CD4-positive, alpha-beta T cell treated with Interleukin-6 for 4 hours (primary cell): ENCODE results near the gene STRBP.
"Not testable (repeated sequence)": the region's sequence is repeated elsewhere in the genome, so short reads cannot be mapped to it uniquely, and the experiment has no call there.

Experiments
- DNase-seq: peaks from one replicate; pipeline ENCODE4 v3.0.0-alpha.2; 2020; ENCODE audit warnings: mixed read lengths

The STRBP gene

GRCh38 chr9:123282362-123283047 lies 14.1 kb upstream of the STRBP start:
- DNase-seq: no peak

- no peak for DNase-seq
Measured at GRCh38 chr9:123281659-123282350, 13.4 kb upstream of the STRBP start.

GRCh38 chr9:123278879-123279493 lies 10.6 kb upstream of the STRBP start:
- DNase-seq: not testable (repeated sequence)

GRCh38 chr9:123278361-123278760 lies 10.0 kb upstream of the STRBP start:
- no peak for DNase-seq

GRCh38 chr9:123276551-123276950 lies 8.2 kb upstream of the STRBP start:
- DNase-seq: no peak

GRCh38 chr9:123271133-123271532 lies 2.7 kb upstream of the STRBP start:
- not testable (repeated sequence) for DNase-seq

GRCh38 chr9:123269281-123269680 lies 895 bp upstream of the STRBP start:
- peak; percentile 6 for DNase-seq

- DNase-seq: no peak
Measured at GRCh38 chr9:123268199-123268464, 254 bp downstream of the STRBP start.

- peak; percentile 30 for DNase-seq
Measured at GRCh38 chr9:123267481-123268198, 746 bp downstream of the STRBP start.

- DNase-seq: no peak
Measured at GRCh38 chr9:123266655-123267399, 1.6 kb downstream of the STRBP start.

GRCh38 chr9:123265833-123266232 lies 2.6 kb downstream of the STRBP start:
- DNase-seq: no peak

- DNase-seq: no peak
Measured at GRCh38 chr9:123263227-123263626, 5.2 kb downstream of the STRBP start.

GRCh38 chr9:123262338-123262737 lies 6.0 kb downstream of the STRBP start:
- no peak for DNase-seq

GRCh38 chr9:123261006-123261677 lies 7.2 kb downstream of the STRBP start:
- DNase-seq: no peak

- no peak for DNase-seq
Measured at GRCh38 chr9:123260340-123260739, 8.0 kb downstream of the STRBP start.

- DNase-seq: no peak
Measured at GRCh38 chr9:123257276-123257675, 11.1 kb downstream of the STRBP start.

- DNase-seq: no peak
Measured at GRCh38 chr9:123255718-123256117, 12.7 kb downstream of the STRBP start.

GRCh38 chr9:123253204-123253603 lies 15.2 kb downstream of the STRBP start:
- no peak for DNase-seq

- DNase-seq: no peak
Measured at GRCh38 chr9:123251741-123252140, 16.6 kb downstream of the STRBP start.

- no peak for DNase-seq
Measured at GRCh38 chr9:123251324-123251723, 17.1 kb downstream of the STRBP start.

- DNase-seq: no peak
Measured at GRCh38 chr9:123250504-123250903, 17.9 kb downstream of the STRBP start.

GRCh38 chr9:123249162-123249561 lies 19.2 kb downstream of the STRBP start:
- not testable (repeated sequence) for DNase-seq
